Measurements from ENCODE around the gene SYNGR3. TPM values are rescaled to one million over a fixed set of nuclear protein-coding genes. Genes with fewer than 3 reads are reported as not detected.

SYNGR3 gene
- total RNA-seq, 2 experiments from 2014 or later = 5.4 to 7.2 TPM

GRCh38 chr16:1981398-1981836 is 8.4 kb upstream of the SYNGR3 start, which contains the start of gene NOXO1:
Gene NOXO1, minus strand, starts transcription at chr16:1981469. Its CDS starts 290 bp downstream, at chr16:1981179.
- ChIA-PET CTCF (interaction anchor here (1.0 kb wide), 1 partner anchor 23 kb away, joined by 3 read pairs; no protein-coding TSS in a partner anchor), POLR2A (interaction anchor here (0.6 to 29.2 kb wide), 9 partner anchors 8 to 271 kb away, joined by 3 to 505 read pairs (median 8); partner anchors contain the start of genes FAHD1, HAGH, NDUFB10 and RNF151)
- Mint-ChIP-seq H3K9me3 (no peaks in the 10 kb centered on the region), H3K4me3 (no peak within 1 kb of the TSS), H3K4me1 (ENCODE audit: low read depth) (peaks cover 20% of the 10 kb centered on the region), H3K27ac (no peak within 1 kb of the TSS), H3K27me3 (peaks cover 29% of the 10 kb centered on the region), H3K36me3 (ENCODE audit: low read depth) (peaks cover 24% of the 10 kb centered on the region)
- peak; percentile 15 for ATAC-seq
- intact Hi-C loops (cut with micrococcal nuclease) = no loop called here
- DNase-seq = peak; percentile 51
- no peak for TF ChIP-seq CTCF (IDR thresholded peaks at IDR 0.05)

- H3K4me1 Mint-ChIP-seq (ENCODE audit: low read depth) = peaks cover 20% of the 10 kb centered on the region
- ATAC-seq (no peak), DNase-seq (no peak)
- H3K9me3 Mint-ChIP-seq = no peaks in the 10 kb centered on the region
- TF ChIP-seq CTCF (IDR thresholded peaks at IDR 0.05) = no peak
- H3K27ac Mint-ChIP-seq = no peak overlapping the region
- H3K36me3 Mint-ChIP-seq (ENCODE audit: low read depth) = peaks cover 30% of the 10 kb centered on the region
- ChIA-PET POLR2A (interaction anchor here (1.1 to 29.2 kb wide), 9 partner anchors 8 to 173 kb away, joined by 3 to 505 read pairs (median 8); partner anchors contain the start of genes NDUFB10, RNF151, RPS2 and SYNGR3), CTCF (interaction anchor here (1.0 kb wide), 1 partner anchor 10 kb away, joined by 3 read pairs; the partner anchor contains the start of gene TBL3)
- peaks cover 29% of the 10 kb centered on the region for H3K27me3 Mint-ChIP-seq
- intact Hi-C loops (cut with micrococcal nuclease) = no loop called here
- H3K4me3 Mint-ChIP-seq = no peak overlapping the region
Measured at GRCh38 chr16:1982013-1982433, 7.7 kb upstream of the SYNGR3 start.

GRCh38 chr16:1982991-1983543 is 6.7 kb upstream of the SYNGR3 start:
- no peak overlapping the region for H3K27ac Mint-ChIP-seq
- H3K4me1 Mint-ChIP-seq (ENCODE audit: low read depth) = peaks cover 20% of the 10 kb centered on the region
- H3K36me3 Mint-ChIP-seq (ENCODE audit: low read depth) = peaks cover 22% of the 10 kb centered on the region
- H3K4me3 Mint-ChIP-seq = peak overlapping the region; percentile 89
- DNase-seq (no peak), ATAC-seq (no peak)
- intact Hi-C loops (cut with micrococcal nuclease) = no loop called here
- TF ChIP-seq CTCF (IDR thresholded peaks at IDR 0.05) = no peak
- POLR2A ChIA-PET = interaction anchor here (0.6 to 29.2 kb wide), 8 partner anchors 10 to 537 kb away, joined by 3 to 505 read pairs (median 6); partner anchors contain the start of genes AMDHD2, NDUFB10, RNF151 and RPS2
- H3K27me3 Mint-ChIP-seq = peaks cover 32% of the 10 kb centered on the region
- no peaks in the 10 kb centered on the region for H3K9me3 Mint-ChIP-seq
- CTCF ChIA-PET = interaction anchor here (0.7 to 2.0 kb wide), 4 partner anchors 11 to 158 kb away, joined by 3 to 8 read pairs (median 4); partner anchors contain the start of gene TBL3

GRCh38 chr16:1983544-1984346 is 6.0 kb upstream of the SYNGR3 start, which contains the start of gene GFER:
Gene GFER, plus strand, starts transcription at chr16:1984193. Its CDS starts 26 bp downstream, at chr16:1984219.
- Mint-ChIP-seq H3K27me3 (peaks cover 36% of the 10 kb centered on the region), H3K4me3 (peak within 1 kb of the TSS; percentile 89), H3K9me3 (no peaks in the 10 kb centered on the region), H3K4me1 (ENCODE audit: low read depth) (peaks cover 20% of the 10 kb centered on the region), H3K27ac (peak within 1 kb of the TSS; percentile 30), H3K36me3 (ENCODE audit: low read depth) (peaks cover 18% of the 10 kb centered on the region)
- DNase-seq (peak; percentile 82), ATAC-seq (peak; percentile 92)
- peak; percentile 22 for TF ChIP-seq CTCF (IDR thresholded peaks at IDR 0.05)
- CTCF ChIA-PET = interaction anchor here (1.4 to 2.4 kb wide), 3 partner anchors 19 to 157 kb away, joined by 4 to 9 read pairs (median 8); partner anchors contain the start of gene RPS2
- intact Hi-C loops (cut with micrococcal nuclease) = no loop called here
- POLR2A ChIA-PET = interaction anchor here (0.8 to 29.2 kb wide), 10 partner anchors 8 to 222 kb away, joined by 3 to 505 read pairs (median 5); partner anchors contain the start of genes NDUFB10, RNF151, RPS2 and TBL3

Data from activated CD8-positive, alpha-beta T cell treated with anti-CD3 and anti-CD28 coated beads for 36 hours (primary cell).